Stimulated activated naive CD8-positive, alpha-beta T cell treated with anti-CD3 and anti-CD28 coated beads, Interleukin-15, Interleukin-2, amounts not matched to agents 100 ng/mL and 50 ng/mL, for 24 hours (primary cell): Measurements from ENCODE around the gene PRDM16.

Experiments used
- H3K27ac Mint-ChIP-seq: one replicate; pipeline ENCODE4 v1.8.0; 2021; ENCODE audit warnings: mild to moderate bottlenecking, mixed read lengths
- H3K27me3 Mint-ChIP-seq: one replicate; pipeline ENCODE4 v1.8.0; 2021; ENCODE audit warnings: mixed read lengths
- H3K36me3 Mint-ChIP-seq: one replicate; pipeline ENCODE4 v1.8.0; 2021; ENCODE audit warnings: low read depth, mixed read lengths
- H3K4me1 Mint-ChIP-seq: one replicate; pipeline ENCODE4 v1.8.0; 2021; ENCODE audit warnings: low read depth, mixed read lengths
- H3K4me3 Mint-ChIP-seq: one replicate; pipeline ENCODE4 v1.8.0; 2021; ENCODE audit warnings: mild to moderate bottlenecking, mixed read lengths
- H3K9me3 Mint-ChIP-seq: one replicate; pipeline ENCODE4 v1.8.0; 2021; ENCODE audit warnings: mixed read lengths

The PRDM16 gene

DNA sequence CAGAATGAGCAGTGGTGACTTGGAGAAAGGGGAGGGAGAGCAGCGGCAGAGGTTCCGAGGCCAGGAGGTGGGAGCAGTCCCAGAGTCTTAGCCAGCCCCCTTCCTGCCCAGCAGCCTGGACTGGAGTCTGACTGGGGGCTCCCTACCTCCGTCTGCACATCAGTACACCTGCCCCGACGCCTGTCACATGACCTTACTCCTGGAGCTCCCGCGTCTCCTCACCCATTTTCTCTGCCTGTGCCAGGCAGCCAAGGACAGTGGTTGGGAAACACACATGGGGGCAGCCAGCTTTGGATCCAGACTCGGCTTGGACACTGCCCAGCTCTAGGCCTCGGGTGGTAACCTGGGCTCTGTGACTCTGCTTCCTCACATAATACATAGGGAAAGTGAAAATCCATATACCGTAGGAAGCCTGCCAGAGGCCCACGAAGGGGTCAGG lies 30.9 kb upstream of the PRDM16 start:
- no peaks in the 10 kb centered on the region for H3K9me3 Mint-ChIP-seq
- no peak overlapping the region for H3K4me3 Mint-ChIP-seq
- H3K4me1 Mint-ChIP-seq = peaks cover 6% of the 10 kb centered on the region
- no peaks in the 10 kb centered on the region for H3K36me3 Mint-ChIP-seq
- no peak overlapping the region for H3K27ac Mint-ChIP-seq
- H3K27me3 Mint-ChIP-seq = no peaks in the 10 kb centered on the region

DNA sequence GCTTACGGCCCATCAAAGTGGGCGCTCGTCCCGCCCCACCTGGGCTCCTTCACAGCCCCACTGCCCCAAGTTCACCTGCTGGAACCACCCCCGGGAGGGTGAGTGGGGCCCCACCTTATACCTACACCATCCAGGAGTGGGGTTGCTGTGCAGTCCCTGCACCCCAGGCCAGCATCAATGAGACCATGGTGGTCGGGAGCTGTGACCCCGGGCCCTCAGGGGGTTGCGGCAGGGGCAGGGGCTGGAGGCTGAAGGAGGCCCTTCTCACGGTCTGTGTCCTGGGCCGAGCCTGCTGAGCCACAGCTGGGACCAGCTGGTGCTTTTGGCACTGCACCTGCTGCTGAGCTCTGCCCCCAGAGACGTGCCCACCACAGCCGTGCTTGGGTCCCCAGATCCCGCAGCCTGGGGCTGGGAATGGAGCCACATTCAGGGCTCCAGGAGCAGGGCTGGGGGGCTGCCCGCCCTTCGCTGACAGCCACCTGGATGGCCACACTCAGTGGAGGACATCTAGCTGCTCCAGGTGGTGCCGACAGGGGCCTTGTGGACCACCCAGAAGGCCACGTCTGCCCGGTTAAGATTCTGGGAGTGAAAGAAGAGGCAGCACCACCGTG lies 30.3 kb upstream of the PRDM16 start:
- no peaks in the 10 kb centered on the region for H3K27me3 Mint-ChIP-seq
- H3K4me1 Mint-ChIP-seq = peaks cover 1% of the 10 kb centered on the region
- no peak overlapping the region for H3K4me3 Mint-ChIP-seq
- no peaks in the 10 kb centered on the region for H3K9me3 Mint-ChIP-seq
- no peak overlapping the region for H3K27ac Mint-ChIP-seq
- H3K36me3 Mint-ChIP-seq = no peaks in the 10 kb centered on the region

DNA sequence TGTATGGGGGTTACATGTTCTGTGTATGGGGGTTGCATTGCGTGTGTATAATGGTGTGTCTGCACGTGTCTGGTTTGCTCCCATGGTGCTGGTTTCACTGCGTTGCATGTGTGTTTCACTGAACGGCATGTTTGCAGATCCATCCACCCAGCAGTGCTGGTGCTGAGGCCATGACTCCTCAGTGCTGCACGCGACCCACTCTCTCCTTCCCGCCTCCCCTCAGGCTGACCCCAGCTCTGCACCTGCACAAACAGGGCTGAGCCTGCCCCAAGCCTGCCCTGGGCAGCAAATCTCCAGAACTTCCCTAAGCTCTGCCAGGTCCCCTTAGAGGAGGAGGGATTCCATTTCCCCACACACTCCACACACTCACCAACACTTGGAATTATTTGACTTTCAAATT lies 29.0 kb upstream of the PRDM16 start:
- Mint-ChIP-seq H3K27ac (no peak overlapping the region), H3K36me3 (no peaks in the 10 kb centered on the region), H3K4me3 (no peak overlapping the region), H3K4me1 (no peaks in the 10 kb centered on the region), H3K9me3 (no peaks in the 10 kb centered on the region), H3K27me3 (no peaks in the 10 kb centered on the region)

DNA sequence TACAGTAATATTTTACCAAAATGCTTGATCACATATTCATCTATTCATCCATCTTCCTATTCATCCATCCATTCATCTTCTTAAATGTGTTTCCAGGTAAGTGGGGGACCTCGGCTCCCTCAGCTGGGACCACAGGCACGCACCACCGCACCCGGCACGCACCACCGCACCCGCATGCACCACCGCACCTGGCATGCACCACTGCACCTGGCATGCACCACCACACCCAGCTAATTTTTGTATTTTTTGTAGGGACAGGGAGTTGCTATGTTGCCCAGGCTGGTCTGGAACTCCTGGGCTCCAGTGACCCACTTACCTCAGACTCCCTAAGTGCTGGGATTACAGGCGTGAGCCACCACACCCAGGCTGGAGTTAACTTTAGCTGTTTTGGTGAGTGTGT lies 26.5 kb upstream of the PRDM16 start:
- H3K9me3 Mint-ChIP-seq = no peaks in the 10 kb centered on the region
- no peaks in the 10 kb centered on the region for H3K4me1 Mint-ChIP-seq
- no peak overlapping the region for H3K27ac Mint-ChIP-seq
- H3K36me3 Mint-ChIP-seq = no peaks in the 10 kb centered on the region
- H3K27me3 Mint-ChIP-seq = peaks cover 7% of the 10 kb centered on the region
- H3K4me3 Mint-ChIP-seq = no peak overlapping the region

DNA sequence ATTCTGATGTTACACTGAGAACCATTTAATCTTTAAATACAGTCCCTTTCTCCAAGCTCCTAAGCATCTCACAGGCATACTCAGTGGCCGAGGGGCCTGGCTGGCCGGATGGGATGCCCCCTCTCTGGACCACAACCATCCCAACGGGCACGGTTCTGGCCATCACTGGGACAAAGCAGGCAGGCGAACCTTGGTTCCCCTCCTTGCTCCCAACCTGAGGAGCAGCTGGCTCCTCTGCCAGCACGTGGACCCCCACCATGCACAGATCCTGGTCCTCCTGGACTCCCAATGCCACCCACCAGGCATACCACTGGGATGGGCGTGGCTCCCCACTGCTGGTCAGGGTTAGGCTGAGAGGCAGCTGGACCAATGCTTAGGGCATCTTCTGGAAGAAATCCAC lies 19.8 kb upstream of the PRDM16 start:
- H3K36me3 Mint-ChIP-seq = peaks cover 5% of the 10 kb centered on the region
- H3K9me3 Mint-ChIP-seq = peaks cover 6% of the 10 kb centered on the region
- no peak overlapping the region for H3K27ac Mint-ChIP-seq
- H3K4me1 Mint-ChIP-seq = no peaks in the 10 kb centered on the region
- no peak overlapping the region for H3K4me3 Mint-ChIP-seq
- peaks cover 24% of the 10 kb centered on the region for H3K27me3 Mint-ChIP-seq

DNA sequence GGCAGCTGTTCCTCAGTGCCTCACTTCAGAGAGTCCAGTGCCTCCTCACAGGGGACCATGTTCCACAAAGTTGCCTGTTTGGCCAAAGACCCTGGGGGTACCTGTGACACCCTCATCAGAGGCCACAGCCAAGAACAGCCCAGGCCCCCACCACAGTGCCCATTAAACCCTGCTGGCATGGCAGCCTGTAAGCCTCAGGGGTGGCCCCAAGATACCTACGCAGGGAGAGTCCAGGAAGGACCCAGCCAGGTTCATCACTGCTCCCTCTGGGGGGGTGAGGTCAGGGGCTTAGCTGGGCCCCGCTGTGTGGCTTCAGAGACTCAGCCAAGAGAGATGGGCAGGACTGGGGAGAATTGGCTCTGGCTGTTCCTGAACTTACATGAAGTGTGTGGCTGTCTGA lies 19.1 kb upstream of the PRDM16 start:
- H3K27ac Mint-ChIP-seq = no peak overlapping the region
- H3K4me1 Mint-ChIP-seq = no peaks in the 10 kb centered on the region
- peaks cover 24% of the 10 kb centered on the region for H3K27me3 Mint-ChIP-seq
- H3K4me3 Mint-ChIP-seq = no peak overlapping the region
- H3K9me3 Mint-ChIP-seq = peaks cover 6% of the 10 kb centered on the region
- H3K36me3 Mint-ChIP-seq = peaks cover 5% of the 10 kb centered on the region

DNA sequence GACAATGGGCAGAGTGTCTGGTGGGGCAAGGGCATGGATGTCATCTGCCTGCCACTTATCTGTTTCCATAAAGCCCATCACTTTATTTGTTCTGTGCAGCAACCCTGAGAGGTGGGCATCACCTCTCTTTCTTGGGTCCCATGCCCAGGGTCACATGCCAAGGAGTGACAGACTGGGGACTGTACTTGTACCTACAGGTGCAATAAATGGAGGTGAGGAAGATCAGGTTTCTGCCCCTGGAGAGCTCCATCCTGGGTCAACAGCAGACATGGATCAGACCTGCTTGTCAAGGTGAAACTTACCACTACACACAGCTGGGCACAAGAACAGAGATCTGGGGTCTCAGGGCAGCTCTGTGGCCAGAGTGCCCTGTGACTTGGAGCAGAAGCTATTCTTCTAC lies 18.4 kb upstream of the PRDM16 start:
- Mint-ChIP-seq H3K9me3 (peaks cover 6% of the 10 kb centered on the region), H3K4me3 (no peak overlapping the region), H3K36me3 (peaks cover 5% of the 10 kb centered on the region), H3K4me1 (no peaks in the 10 kb centered on the region), H3K27ac (no peak overlapping the region), H3K27me3 (peaks cover 24% of the 10 kb centered on the region)

DNA sequence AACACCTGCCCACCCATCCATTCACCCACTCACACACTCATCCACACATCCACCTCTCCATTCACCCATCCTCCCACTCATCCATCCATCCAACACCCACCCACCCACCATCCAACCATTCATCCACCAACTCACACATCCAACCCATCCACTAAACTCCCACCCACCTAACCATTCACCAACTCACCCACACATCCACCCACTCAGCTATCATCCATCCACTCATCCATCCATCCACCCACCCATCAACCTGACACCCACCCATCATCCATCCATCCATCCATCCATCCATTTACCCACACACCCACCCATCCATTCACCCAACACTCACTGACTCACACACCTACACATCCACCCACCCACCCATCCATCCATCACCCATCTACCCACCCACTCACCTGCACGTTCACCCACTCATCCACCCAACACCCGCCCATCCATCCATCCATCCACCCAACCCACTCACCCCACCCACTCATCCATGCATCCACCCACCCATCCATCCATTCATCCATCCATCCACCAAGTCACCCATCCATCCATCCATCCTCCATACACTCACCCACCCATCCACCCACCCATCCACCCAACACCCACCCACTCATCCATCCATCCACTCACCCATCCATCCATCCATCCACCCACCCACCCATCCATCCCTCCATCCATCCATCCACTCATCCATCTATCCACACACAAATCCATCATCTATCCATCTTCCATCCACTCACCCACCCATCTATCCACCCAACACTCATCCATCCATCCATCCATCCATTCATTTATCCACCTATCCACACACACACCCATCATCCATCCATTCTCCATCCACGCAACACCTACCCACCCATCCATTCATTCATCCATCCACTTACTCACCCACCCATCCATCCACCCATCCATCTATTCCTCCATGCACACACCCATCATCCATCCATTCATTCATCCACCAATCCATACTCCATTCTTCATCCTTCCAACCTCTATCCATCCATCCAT lies 17.4 kb upstream of the PRDM16 start:
- peaks cover 5% of the 10 kb centered on the region for H3K36me3 Mint-ChIP-seq
- H3K4me3 Mint-ChIP-seq = no peak overlapping the region
- peaks cover 17% of the 10 kb centered on the region for H3K27me3 Mint-ChIP-seq
- H3K27ac Mint-ChIP-seq = no peak overlapping the region
- H3K4me1 Mint-ChIP-seq = no peaks in the 10 kb centered on the region
- H3K9me3 Mint-ChIP-seq = peaks cover 6% of the 10 kb centered on the region

DNA sequence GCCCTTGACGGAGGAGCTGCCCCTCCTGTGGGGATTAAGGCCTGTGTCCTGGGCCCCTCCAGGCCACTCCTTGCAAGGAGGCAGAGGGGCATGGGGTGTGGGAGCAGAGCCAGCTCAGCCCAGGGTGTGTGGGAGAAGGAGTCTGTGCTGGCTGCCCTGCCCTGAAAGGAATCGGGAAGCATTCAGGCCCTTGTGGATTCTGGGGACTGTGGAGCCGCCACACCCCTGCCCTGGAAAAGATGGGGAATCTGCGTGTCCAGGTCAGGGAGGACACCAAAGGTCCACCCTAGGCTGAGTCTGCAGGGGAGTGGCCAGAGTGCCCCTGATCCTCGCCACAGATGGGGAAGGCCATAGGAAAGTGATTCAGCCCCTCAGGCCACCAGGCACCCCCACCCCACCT lies 16.5 kb upstream of the PRDM16 start:
- H3K27ac Mint-ChIP-seq = no peak overlapping the region
- H3K4me3 Mint-ChIP-seq = no peak overlapping the region
- peaks cover 21% of the 10 kb centered on the region for H3K27me3 Mint-ChIP-seq
- peaks cover 5% of the 10 kb centered on the region for H3K36me3 Mint-ChIP-seq
- no peaks in the 10 kb centered on the region for H3K4me1 Mint-ChIP-seq
- H3K9me3 Mint-ChIP-seq = peaks cover 6% of the 10 kb centered on the region

DNA sequence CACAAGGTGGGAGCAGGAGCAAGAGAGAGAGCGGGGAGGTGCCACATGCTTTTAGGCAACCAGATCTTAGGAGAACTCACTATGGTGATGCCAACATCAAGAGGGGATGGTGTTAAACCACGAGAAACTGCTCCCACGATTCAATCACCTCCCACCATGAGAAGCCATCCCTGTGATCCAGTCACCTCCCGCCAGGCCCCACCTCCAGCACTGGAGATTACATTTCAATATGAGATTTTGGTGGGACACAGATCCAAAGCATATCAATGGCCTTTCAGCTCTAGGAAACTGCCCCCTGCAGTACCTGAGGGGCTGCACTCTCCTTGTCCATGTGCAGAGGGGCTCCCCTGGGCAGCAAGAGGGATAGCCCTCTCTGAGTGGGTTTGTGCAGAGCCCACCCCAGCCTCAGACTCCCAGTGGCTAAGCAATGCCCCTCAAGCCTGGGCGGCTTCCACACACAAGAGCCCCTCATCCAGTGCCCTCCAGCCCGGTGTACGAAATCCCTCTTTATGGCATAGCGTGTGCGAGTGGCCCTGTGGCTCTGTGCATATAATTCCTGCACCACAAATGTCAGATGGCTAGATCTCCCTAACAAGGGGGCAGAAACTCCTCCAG lies 15.5 kb upstream of the PRDM16 start:
- no peaks in the 10 kb centered on the region for H3K4me1 Mint-ChIP-seq
- peaks cover 5% of the 10 kb centered on the region for H3K36me3 Mint-ChIP-seq
- peaks cover 6% of the 10 kb centered on the region for H3K9me3 Mint-ChIP-seq
- no peak overlapping the region for H3K27ac Mint-ChIP-seq
- no peak overlapping the region for H3K4me3 Mint-ChIP-seq
- H3K27me3 Mint-ChIP-seq = peaks cover 17% of the 10 kb centered on the region

DNA sequence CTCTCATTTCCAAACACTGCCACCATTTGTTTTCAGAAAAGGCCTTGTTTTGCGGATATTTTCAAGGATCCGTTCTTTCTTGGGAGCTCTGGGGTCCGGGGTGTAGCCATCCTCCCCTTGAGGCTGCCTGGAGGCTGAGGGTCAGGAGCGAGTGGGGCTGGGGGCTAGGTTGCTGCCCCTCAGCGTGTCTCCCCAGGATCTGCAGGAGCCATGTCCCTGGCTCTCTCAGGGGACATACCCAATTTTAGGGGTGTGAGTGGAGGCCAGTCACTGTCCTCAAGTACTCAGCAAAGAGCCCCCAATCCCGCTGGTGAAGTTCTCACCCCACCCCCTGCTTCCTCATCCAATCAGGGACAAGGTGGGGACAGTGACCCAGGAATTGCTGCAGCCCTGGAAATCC lies 15.0 kb upstream of the PRDM16 start:
- peaks cover 5% of the 10 kb centered on the region for H3K36me3 Mint-ChIP-seq
- H3K4me1 Mint-ChIP-seq = no peaks in the 10 kb centered on the region
- no peak overlapping the region for H3K4me3 Mint-ChIP-seq
- no peak overlapping the region for H3K27ac Mint-ChIP-seq
- peaks cover 6% of the 10 kb centered on the region for H3K9me3 Mint-ChIP-seq
- H3K27me3 Mint-ChIP-seq = peaks cover 14% of the 10 kb centered on the region

DNA sequence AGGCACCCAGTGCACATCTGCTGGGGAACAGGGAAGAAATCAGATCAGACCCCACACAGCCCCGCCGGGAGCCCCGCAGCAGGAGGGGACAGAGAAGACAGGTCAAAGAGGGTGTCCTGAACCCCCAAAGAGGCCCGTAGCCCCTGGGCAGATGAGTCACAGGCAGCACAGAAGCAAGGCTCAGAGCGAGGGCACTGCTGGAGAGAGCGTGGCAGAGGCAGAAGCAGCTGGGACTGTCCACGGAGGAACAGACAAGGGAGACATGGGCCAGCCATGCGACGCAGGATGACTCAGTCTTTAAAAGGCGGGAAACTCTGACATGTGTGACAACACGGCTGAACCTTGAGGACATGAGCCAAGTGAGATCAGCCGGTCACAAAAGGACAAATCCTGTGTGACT lies 14.5 kb upstream of the PRDM16 start:
- H3K4me3 Mint-ChIP-seq = no peak overlapping the region
- H3K4me1 Mint-ChIP-seq = no peaks in the 10 kb centered on the region
- H3K36me3 Mint-ChIP-seq = peaks cover 5% of the 10 kb centered on the region
- H3K27me3 Mint-ChIP-seq = peaks cover 14% of the 10 kb centered on the region
- H3K9me3 Mint-ChIP-seq = peaks cover 6% of the 10 kb centered on the region
- H3K27ac Mint-ChIP-seq = no peak overlapping the region

DNA sequence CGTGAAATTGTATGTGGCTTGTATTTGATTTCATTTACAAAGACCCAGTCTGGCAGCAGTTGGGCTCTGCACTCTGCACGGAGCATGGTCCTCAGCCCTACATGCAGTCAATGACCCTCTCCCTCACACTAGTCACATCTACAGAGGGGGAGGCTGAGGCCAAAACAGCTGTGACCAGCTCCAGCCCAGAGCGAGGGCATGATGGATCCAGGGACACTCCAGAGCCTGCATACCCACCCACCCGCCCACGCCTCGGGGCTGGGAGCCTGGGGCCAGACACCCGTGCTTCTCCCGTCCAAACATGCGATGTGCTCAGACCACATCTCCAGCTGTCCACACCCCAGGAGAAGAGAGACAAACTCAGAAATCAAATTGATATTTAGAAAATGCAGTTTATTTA lies 14.0 kb upstream of the PRDM16 start:
- H3K4me1 Mint-ChIP-seq = no peaks in the 10 kb centered on the region
- no peak overlapping the region for H3K27ac Mint-ChIP-seq
- H3K4me3 Mint-ChIP-seq = no peak overlapping the region
- peaks cover 6% of the 10 kb centered on the region for H3K9me3 Mint-ChIP-seq
- peaks cover 14% of the 10 kb centered on the region for H3K27me3 Mint-ChIP-seq
- peaks cover 5% of the 10 kb centered on the region for H3K36me3 Mint-ChIP-seq

DNA sequence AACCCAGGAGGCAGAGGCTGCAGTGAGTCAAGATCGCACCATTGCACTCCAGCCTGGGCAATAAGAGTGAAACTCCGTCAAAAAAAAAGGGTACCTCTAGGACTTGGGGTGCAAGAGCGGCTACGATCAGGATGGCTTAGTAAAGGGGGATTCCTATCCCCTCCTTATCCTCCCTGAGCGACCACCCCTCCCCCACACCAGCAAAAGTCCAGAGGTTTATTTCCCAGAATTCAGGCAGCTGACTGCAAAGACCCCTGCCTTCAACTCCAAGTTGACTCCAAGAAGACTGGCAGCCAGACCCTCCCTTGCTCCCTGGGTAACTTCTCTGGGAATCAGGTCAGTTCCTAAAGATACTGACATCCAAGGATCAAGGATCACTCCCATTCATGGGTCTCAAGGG lies 12.4 kb upstream of the PRDM16 start:
- Mint-ChIP-seq H3K27me3 (peaks cover 14% of the 10 kb centered on the region), H3K27ac (no peak overlapping the region), H3K9me3 (peaks cover 6% of the 10 kb centered on the region), H3K4me3 (no peak overlapping the region), H3K36me3 (peaks cover 5% of the 10 kb centered on the region), H3K4me1 (no peaks in the 10 kb centered on the region)
